Measurements from ENCODE around the gene SPO11.
A peak's percentile ranks its signal among the peaks of the same experiment; 100 is the strongest.

Gene SPO11

GRCh38 chr20:57374931-57375651 is 45.5 kb downstream of the SPO11 start:
- Histone ChIP-seq H3K36me3 (ENCODE audit: control insufficient read depth in 4 of 4, insufficient read depth in 4 of 4, low read length in 3 of 4) (peaks cover 29 to 94% (median 74%) of the 10 kb centered on the region in 4 experiments), H3K4me3 (ENCODE audit: control insufficient read depth in 1 of 7, extremely low read depth in 1 of 7, insufficient read depth in 4 of 7, low read depth in 2 of 7, low read length in 6 of 7) (peak overlapping the region in 1 of 7 experiments; percentile 3), H3K9me3 (ENCODE audit: control extremely low read depth in 1 of 5, control insufficient read depth in 4 of 5, insufficient read depth in 2 of 5, low read depth in 1 of 5, low read length in 4 of 5) (no peaks in the 10 kb centered on the region), H3K4me1 (ENCODE audit: control extremely low read depth in 1 of 4, control insufficient read depth in 4 of 4, insufficient read depth in 4 of 4, low read length in 3 of 4) (peaks cover 0 to 11% (median 0%) of the 10 kb centered on the region in 4 experiments), H3K27ac (ENCODE audit: insufficient read depth in 1 of 2, low read depth in 1 of 2, low read length in 2 of 2, poor library complexity in 1 of 2, severe bottlenecking in 2 of 2) (peak overlapping the region in 1 of 2 experiments; percentile 8), H3K27me3 (replicated peaks in 2 of 5; ENCODE audit: control insufficient read depth in 4 of 5, insufficient read depth in 5 of 5, low read length in 4 of 5) (no peaks in the 10 kb centered on the region)
- CTCF ChIA-PET, result interaction anchor here (1.1 to 2.6 kb wide), 7 partner anchors 9 to 835 kb away, joined by 3 to 10 read pairs (median 3); no protein-coding TSS in a partner anchor
- DNase-seq, result no peak
- POLR2A ChIA-PET, result no interaction called here
- WGBS (ENCODE audit: insufficient coverage), result 94% methylated on average over 11 of the region's 14 CpGs

DNA sequence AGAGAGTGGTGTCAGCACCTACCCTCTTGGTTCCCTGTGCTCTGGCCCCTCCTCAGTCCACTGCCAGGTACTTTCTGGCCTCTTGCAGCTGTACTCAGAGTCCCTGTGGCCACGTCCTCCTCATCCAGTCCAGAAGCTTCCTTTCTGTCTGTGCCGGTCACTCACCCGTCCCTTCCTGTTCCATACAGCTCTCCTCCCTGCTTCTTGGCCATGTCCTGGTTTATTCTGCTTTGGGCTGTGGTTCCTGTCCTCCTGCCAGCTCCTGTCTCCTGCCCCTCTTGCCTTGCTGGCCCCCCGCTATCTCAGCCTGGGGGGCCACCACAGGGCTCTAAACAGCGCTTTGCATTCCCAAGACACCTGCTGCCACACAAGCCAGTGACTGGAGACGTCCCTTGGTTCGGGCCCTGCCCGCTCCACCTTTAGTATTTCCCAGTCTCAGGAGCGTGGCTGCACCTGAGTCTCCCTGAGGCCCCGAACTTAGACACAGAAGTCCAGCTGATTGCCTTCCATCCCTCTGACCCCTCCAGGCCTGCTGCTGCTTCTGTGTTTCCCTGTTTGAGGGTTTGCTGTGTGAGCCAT is 46.1 kb downstream of the SPO11 start:
- 100% methylated on average over 9 of the region's 10 CpGs for WGBS (ENCODE audit: insufficient coverage)
- Histone ChIP-seq H3K4me1 (ENCODE audit: control extremely low read depth in 1 of 4, control insufficient read depth in 4 of 4, insufficient read depth in 4 of 4, low read length in 3 of 4) (peaks cover 0 to 11% (median 0%) of the 10 kb centered on the region in 4 experiments), H3K4me3 (ENCODE audit: control insufficient read depth in 1 of 7, extremely low read depth in 1 of 7, insufficient read depth in 4 of 7, low read depth in 2 of 7, low read length in 6 of 7) (peak overlapping the region in 1 of 7 experiments; percentile 3), H3K27ac (ENCODE audit: insufficient read depth in 1 of 2, low read depth in 1 of 2, low read length in 2 of 2, poor library complexity in 1 of 2, severe bottlenecking in 2 of 2) (no peak overlapping the region), H3K9me3 (ENCODE audit: control extremely low read depth in 1 of 5, control insufficient read depth in 4 of 5, insufficient read depth in 2 of 5, low read depth in 1 of 5, low read length in 4 of 5) (no peaks in the 10 kb centered on the region), H3K27me3 (replicated peaks in 2 of 5; ENCODE audit: control insufficient read depth in 4 of 5, insufficient read depth in 5 of 5, low read length in 4 of 5) (no peaks in the 10 kb centered on the region), H3K36me3 (ENCODE audit: control insufficient read depth in 4 of 4, insufficient read depth in 4 of 4, low read length in 3 of 4) (peaks cover 25 to 93% (median 72%) of the 10 kb centered on the region in 4 experiments)
- ChIA-PET POLR2A (no interaction called here), CTCF (interaction anchor here (1.1 to 2.6 kb wide), 8 partner anchors 9 to 834 kb away, joined by 3 to 10 read pairs (median 3); no protein-coding TSS in a partner anchor)
- DNase-seq, result no peak

- CTCF ChIA-PET, result interaction anchor here (0.7 to 6.3 kb wide), 5 partner anchors 12 to 121 kb away, joined by 3 to 40 read pairs (median 3); no protein-coding TSS in a partner anchor
- H3K36me3 ChIP-seq (ENCODE audit: control insufficient read depth in 4 of 4, insufficient read depth in 4 of 4, low read length in 3 of 4), result peaks cover 22 to 77% (median 60%) of the 10 kb centered on the region in 4 experiments
- WGBS (ENCODE audit: insufficient coverage), result 93% methylated on average over 13 of the region's 13 CpGs
These were observed 47.7 kb downstream of the SPO11 start for GRCh38 chr20:57377350-57377749.

DNA sequence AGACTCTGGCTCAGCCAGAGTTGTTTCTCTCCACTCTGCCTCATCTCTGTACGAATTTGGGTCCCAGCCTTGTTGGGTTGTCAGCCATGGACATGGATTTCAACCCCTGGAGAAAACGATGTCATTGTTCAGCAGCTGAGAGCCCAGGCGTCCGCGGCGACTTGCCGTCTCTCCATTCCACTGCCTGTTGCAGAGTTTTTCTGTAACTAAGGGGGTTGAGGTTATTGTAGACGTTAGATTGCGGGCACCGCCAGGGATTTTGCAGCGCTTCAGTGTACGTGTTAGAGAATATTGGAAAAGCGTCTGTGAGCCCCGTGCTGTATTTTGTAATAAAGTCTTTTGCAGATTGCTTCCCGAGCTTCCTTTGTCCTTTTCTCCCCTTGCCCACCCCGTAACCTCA is 48.5 kb downstream of the SPO11 start:
- 100% methylated on average over 8 of the region's 16 CpGs for WGBS (ENCODE audit: insufficient coverage)
- Histone ChIP-seq H3K4me3 (ENCODE audit: control insufficient read depth in 1 of 7, extremely low read depth in 1 of 7, insufficient read depth in 4 of 7, low read depth in 2 of 7, low read length in 6 of 7) (no peak overlapping the region), H3K27me3 (replicated peaks in 2 of 5; ENCODE audit: control insufficient read depth in 4 of 5, insufficient read depth in 5 of 5, low read length in 4 of 5) (no peaks in the 10 kb centered on the region), H3K4me1 (ENCODE audit: control extremely low read depth in 1 of 4, control insufficient read depth in 4 of 4, insufficient read depth in 4 of 4, low read length in 3 of 4) (peaks cover 0 to 11% (median 0%) of the 10 kb centered on the region in 4 experiments), H3K9me3 (ENCODE audit: control extremely low read depth in 1 of 5, control insufficient read depth in 4 of 5, insufficient read depth in 2 of 5, low read depth in 1 of 5, low read length in 4 of 5) (no peaks in the 10 kb centered on the region), H3K36me3 (ENCODE audit: control insufficient read depth in 4 of 4, insufficient read depth in 4 of 4, low read length in 3 of 4) (peaks cover 20 to 69% (median 56%) of the 10 kb centered on the region in 4 experiments), H3K27ac (ENCODE audit: insufficient read depth in 1 of 2, low read depth in 1 of 2, low read length in 2 of 2, poor library complexity in 1 of 2, severe bottlenecking in 2 of 2) (no peak overlapping the region)
- ChIA-PET POLR2A (interaction anchor here (1.1 kb wide), 1 partner anchor 24 kb away, joined by 4 read pairs; no protein-coding TSS in a partner anchor), CTCF (interaction anchor here (2.7 to 6.3 kb wide), 2 partner anchors 115 to 121 kb away, joined by 11 to 40 read pairs; no protein-coding TSS in a partner anchor)
- no peak for DNase-seq

More at GRCh38 chr20:57377350-57377749, 47.7 kb downstream of the SPO11 start:
- Histone ChIP-seq H3K27ac (ENCODE audit: insufficient read depth in 1 of 2, low read depth in 1 of 2, low read length in 2 of 2, poor library complexity in 1 of 2, severe bottlenecking in 2 of 2) (no peak overlapping the region), H3K4me1 (ENCODE audit: control extremely low read depth in 1 of 4, control insufficient read depth in 4 of 4, insufficient read depth in 4 of 4, low read length in 3 of 4) (peaks cover 0 to 11% (median 0%) of the 10 kb centered on the region in 4 experiments), H3K9me3 (ENCODE audit: control extremely low read depth in 1 of 5, control insufficient read depth in 4 of 5, insufficient read depth in 2 of 5, low read depth in 1 of 5, low read length in 4 of 5) (no peaks in the 10 kb centered on the region), H3K27me3 (replicated peaks in 2 of 5; ENCODE audit: control insufficient read depth in 4 of 5, insufficient read depth in 5 of 5, low read length in 4 of 5) (no peaks in the 10 kb centered on the region), H3K4me3 (ENCODE audit: control insufficient read depth in 1 of 7, extremely low read depth in 1 of 7, insufficient read depth in 4 of 7, low read depth in 2 of 7, low read length in 6 of 7) (no peak overlapping the region)
- DNase-seq, result no peak
- POLR2A ChIA-PET, result no interaction called here

GRCh38 chr20:57378646-57379262 is 49.2 kb downstream of the SPO11 start:
- CTCF ChIA-PET, result interaction anchor here (1.0 to 6.3 kb wide), 7 partner anchors 9 to 120 kb away, joined by 3 to 40 read pairs (median 4); no protein-coding TSS in a partner anchor
- Histone ChIP-seq H3K9me3 (ENCODE audit: control extremely low read depth in 1 of 5, control insufficient read depth in 4 of 5, insufficient read depth in 2 of 5, low read depth in 1 of 5, low read length in 4 of 5) (no peaks in the 10 kb centered on the region), H3K36me3 (ENCODE audit: control insufficient read depth in 4 of 4, insufficient read depth in 4 of 4, low read length in 3 of 4) (peaks cover 17 to 63% (median 50%) of the 10 kb centered on the region in 4 experiments), H3K27ac (ENCODE audit: insufficient read depth in 1 of 2, low read depth in 1 of 2, low read length in 2 of 2, poor library complexity in 1 of 2, severe bottlenecking in 2 of 2) (no peak overlapping the region), H3K4me1 (ENCODE audit: control extremely low read depth in 1 of 4, control insufficient read depth in 4 of 4, insufficient read depth in 4 of 4, low read length in 3 of 4) (peaks cover 0 to 11% (median 0%) of the 10 kb centered on the region in 4 experiments), H3K27me3 (replicated peaks in 2 of 5; ENCODE audit: control insufficient read depth in 4 of 5, insufficient read depth in 5 of 5, low read length in 4 of 5) (no peaks in the 10 kb centered on the region), H3K4me3 (ENCODE audit: control insufficient read depth in 1 of 7, extremely low read depth in 1 of 7, insufficient read depth in 4 of 7, low read depth in 2 of 7, low read length in 6 of 7) (no peak overlapping the region)
- POLR2A ChIA-PET, result interaction anchor here (1.1 to 1.2 kb wide), 2 partner anchors 17 to 23 kb away, joined by 4 read pairs; no protein-coding TSS in a partner anchor
- 87% methylated on average over 2 of the region's 4 CpGs for WGBS (ENCODE audit: insufficient coverage)
- DNase-seq, result no peak

GRCh38 chr20:57379263-57379647 is 49.7 kb downstream of the SPO11 start:
- H3K4me3 ChIP-seq (ENCODE audit: control insufficient read depth in 1 of 7, extremely low read depth in 1 of 7, insufficient read depth in 4 of 7, low read depth in 2 of 7, low read length in 6 of 7), result no peak overlapping the region
- 100% methylated on average over 1 of the region's 5 CpGs for WGBS (ENCODE audit: insufficient coverage)
- H3K9me3 ChIP-seq (ENCODE audit: control extremely low read depth in 1 of 5, control insufficient read depth in 4 of 5, insufficient read depth in 2 of 5, low read depth in 1 of 5, low read length in 4 of 5), result no peaks in the 10 kb centered on the region
- ChIA-PET POLR2A (interaction anchor here (1.1 to 1.2 kb wide), 2 partner anchors 17 to 23 kb away, joined by 4 read pairs; no protein-coding TSS in a partner anchor), CTCF (interaction anchor here (1.0 to 6.3 kb wide), 9 partner anchors 9 to 119 kb away, joined by 3 to 40 read pairs (median 4); no protein-coding TSS in a partner anchor)
- no peak overlapping the region for H3K27ac ChIP-seq (ENCODE audit: insufficient read depth in 1 of 2, low read depth in 1 of 2, low read length in 2 of 2, poor library complexity in 1 of 2, severe bottlenecking in 2 of 2)
- H3K27me3 ChIP-seq (replicated peaks in 2 of 5; ENCODE audit: control insufficient read depth in 4 of 5, insufficient read depth in 5 of 5, low read length in 4 of 5), result no peaks in the 10 kb centered on the region
- H3K36me3 ChIP-seq (ENCODE audit: control insufficient read depth in 4 of 4, insufficient read depth in 4 of 4, low read length in 3 of 4), result peaks cover 17 to 60% (median 47%) of the 10 kb centered on the region in 4 experiments
- peaks cover 0 to 10% (median 0%) of the 10 kb centered on the region in 4 experiments for H3K4me1 ChIP-seq (ENCODE audit: control extremely low read depth in 1 of 4, control insufficient read depth in 4 of 4, insufficient read depth in 4 of 4, low read length in 3 of 4)
- no peak for DNase-seq
